ENCODE measurements around the gene SYNE1. TPM values are rescaled to one million over a fixed set of nuclear protein-coding genes. Genes with fewer than 3 reads are reported as not detected.
A peak's percentile ranks its signal among the peaks of the same experiment; 100 is the strongest.

Gene SYNE1
- total RNA-seq, 2 experiments from 2014 or later = 29.5 to 35.1 TPM

DNA sequence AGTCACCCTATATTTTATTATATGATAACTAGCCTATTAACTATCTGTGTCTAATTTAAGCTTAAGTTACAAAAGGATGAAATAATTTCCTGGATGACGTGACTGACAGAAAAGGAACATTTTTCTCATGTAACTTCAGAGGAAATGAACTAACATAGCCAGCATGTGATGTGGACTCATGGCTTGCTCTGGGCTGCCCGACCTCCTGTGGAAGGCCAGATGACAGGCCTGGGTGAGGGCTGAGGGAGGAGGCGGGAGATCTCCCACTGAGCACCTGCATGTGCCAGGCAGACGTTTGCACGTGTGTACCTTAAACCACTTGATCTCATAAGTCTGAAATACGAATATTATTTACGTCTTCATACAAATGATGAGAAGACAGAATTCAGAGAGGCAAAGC, 321.1 kb downstream of the SYNE1 start:
- Mint-ChIP-seq H3K27ac (no peak overlapping the region), H3K9me3 (no peaks in the 10 kb centered on the region), H3K4me1 (ENCODE audit: low read depth) (peaks cover 4% of the 10 kb centered on the region), H3K27me3 (no peaks in the 10 kb centered on the region), H3K4me3 (no peak overlapping the region), H3K36me3 (ENCODE audit: low read depth) (no peaks in the 10 kb centered on the region)
- intact Hi-C loops (cut with micrococcal nuclease) = no loop called here
- ChIA-PET POLR2A (interaction anchor here (1.0 kb wide), 1 partner anchor 14 kb away, joined by 4 read pairs; no protein-coding TSS in a partner anchor), CTCF (interaction anchor here (0.9 to 6.5 kb wide), 4 partner anchors 8 to 22 kb away, joined by 3 to 45 read pairs (median 5); no protein-coding TSS in a partner anchor)
- TF ChIP-seq, protein P1, sequence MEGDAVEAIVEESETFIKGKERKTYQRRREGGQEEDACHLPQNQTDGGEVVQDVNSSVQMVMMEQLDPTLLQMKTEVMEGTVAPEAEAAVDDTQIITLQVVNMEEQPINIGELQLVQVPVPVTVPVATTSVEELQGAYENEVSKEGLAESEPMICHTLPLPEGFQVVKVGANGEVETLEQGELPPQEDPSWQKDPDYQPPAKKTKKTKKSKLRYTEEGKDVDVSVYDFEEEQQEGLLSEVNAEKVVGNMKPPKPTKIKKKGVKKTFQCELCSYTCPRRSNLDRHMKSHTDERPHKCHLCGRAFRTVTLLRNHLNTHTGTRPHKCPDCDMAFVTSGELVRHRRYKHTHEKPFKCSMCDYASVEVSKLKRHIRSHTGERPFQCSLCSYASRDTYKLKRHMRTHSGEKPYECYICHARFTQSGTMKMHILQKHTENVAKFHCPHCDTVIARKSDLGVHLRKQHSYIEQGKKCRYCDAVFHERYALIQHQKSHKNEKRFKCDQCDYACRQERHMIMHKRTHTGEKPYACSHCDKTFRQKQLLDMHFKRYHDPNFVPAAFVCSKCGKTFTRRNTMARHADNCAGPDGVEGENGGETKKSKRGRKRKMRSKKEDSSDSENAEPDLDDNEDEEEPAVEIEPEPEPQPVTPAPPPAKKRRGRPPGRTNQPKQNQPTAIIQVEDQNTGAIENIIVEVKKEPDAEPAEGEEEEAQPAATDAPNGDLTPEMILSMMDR (IDR thresholded peaks at IDR 0.05) = no peak
- DNase-seq = no peak
- no peak for ATAC-seq

DNA sequence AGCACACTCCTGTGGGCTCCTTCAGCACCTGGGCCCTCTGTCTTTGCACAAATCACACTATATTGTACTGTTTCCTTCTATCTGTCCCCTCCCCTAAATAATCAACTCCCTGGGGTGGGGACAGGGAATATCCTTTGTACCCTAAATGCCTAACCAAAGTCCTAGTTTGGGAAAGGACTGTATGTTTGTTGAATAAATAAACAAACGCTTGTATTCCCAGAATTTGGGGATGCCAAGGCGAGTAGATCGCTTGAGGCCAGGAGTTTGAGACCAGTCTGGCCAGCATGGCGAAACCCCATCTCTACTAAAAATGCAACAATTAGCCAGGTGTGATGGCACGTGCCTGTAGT, 322.7 kb downstream of the SYNE1 start:
- ChIA-PET CTCF (interaction anchor here (1.0 to 6.5 kb wide), 3 partner anchors 9 to 24 kb away, joined by 3 to 45 read pairs (median 4); no protein-coding TSS in a partner anchor), POLR2A (no interaction called here)
- TF ChIP-seq, protein P1 (IDR thresholded peaks at IDR 0.05) = no peak
- intact Hi-C loops (cut with micrococcal nuclease) = no loop called here
- no peak overlapping the region for H3K4me3 Mint-ChIP-seq
- no peaks in the 10 kb centered on the region for H3K36me3 Mint-ChIP-seq (ENCODE audit: low read depth)
- H3K4me1 Mint-ChIP-seq (ENCODE audit: low read depth) = peaks cover 15% of the 10 kb centered on the region
- no peak for DNase-seq
- H3K9me3 Mint-ChIP-seq = no peaks in the 10 kb centered on the region
- peak overlapping the region; percentile 27 for H3K27ac Mint-ChIP-seq
- H3K27me3 Mint-ChIP-seq = no peaks in the 10 kb centered on the region
- ATAC-seq = no peak

DNA sequence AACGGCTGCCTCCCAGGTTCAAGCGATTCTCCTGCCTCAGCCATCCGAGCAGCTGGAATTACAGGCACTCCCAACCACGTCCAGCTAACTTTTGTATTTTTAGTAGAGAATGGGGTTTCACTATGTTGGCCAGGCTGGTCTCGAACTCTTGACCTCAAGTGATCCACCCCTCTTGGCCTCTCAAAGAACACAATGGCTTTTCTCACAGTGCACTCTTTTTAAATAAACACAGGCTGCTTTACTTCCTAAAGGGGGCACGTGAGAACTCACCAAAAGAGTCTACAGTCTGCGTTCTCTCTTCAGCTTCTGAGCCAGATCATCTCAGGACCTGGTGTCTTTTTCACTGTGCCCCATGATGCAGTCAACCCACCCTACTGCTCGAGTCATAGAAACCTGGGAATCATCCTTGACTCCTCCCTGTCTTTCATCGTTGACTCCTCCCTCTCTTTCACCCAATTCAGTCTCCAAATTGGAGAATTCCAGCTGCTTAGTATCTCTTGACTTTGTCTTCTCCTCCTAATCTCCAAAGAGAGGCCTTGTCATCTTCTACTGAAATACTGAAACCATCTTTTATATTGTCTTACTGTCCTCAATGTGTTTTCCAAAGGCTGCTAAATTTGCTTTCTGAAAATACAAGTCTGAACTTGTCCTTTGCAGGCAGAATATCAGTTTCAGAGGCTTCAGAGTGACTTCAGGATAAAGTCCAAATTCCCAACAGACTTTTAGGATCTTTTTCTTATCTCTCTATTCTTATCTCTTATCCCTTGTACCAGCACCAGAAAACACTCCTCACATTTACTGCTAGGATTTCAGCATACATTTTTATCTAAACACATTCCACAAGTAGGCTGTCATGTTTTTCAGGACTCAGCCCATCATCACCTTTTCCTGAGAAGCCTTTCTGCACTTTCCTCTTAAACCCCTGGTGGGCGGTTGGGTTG, 323.4 kb downstream of the SYNE1 start:
- Mint-ChIP-seq H3K36me3 (ENCODE audit: low read depth) (no peaks in the 10 kb centered on the region), H3K4me3 (no peak overlapping the region), H3K9me3 (no peaks in the 10 kb centered on the region), H3K27me3 (no peaks in the 10 kb centered on the region), H3K27ac (peak overlapping the region; percentile 27), H3K4me1 (ENCODE audit: low read depth) (peaks cover 20% of the 10 kb centered on the region)
- POLR2A ChIA-PET = interaction anchor here (1.0 kb wide), 1 partner anchor 79 kb away, joined by 3 read pairs; no protein-coding TSS in a partner anchor
- TF ChIP-seq, protein P1 (IDR thresholded peaks at IDR 0.05) = no peak
- intact Hi-C loops (cut with micrococcal nuclease) = no loop called here
- CTCF ChIA-PET = interaction anchor here (1.0 to 1.7 kb wide), 2 partner anchors 10 to 25 kb away, joined by 3 to 4 read pairs; no protein-coding TSS in a partner anchor
- DNase-seq (no peak), ATAC-seq (no peak)

DNA sequence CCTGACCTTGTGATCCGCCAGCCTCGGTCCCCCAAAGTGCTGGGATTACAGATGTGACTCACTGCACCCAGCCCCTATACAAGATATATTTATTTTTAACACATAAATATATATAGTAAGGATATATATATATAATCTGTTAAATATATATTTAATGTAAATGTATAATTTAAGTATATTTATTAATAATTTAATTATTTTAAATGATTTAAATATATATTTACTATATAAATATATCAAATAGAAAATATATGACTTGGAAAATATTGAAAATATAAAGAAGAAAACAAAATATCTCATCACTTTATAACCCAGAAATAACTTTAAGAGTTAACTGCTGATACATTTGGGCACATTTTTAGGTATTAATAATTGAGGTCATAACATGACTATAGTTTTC, 324.7 kb downstream of the SYNE1 start:
- H3K36me3 Mint-ChIP-seq (ENCODE audit: low read depth) = no peaks in the 10 kb centered on the region

More for the DNA sequence above, 324.7 kb downstream of the SYNE1 start:
- ChIA-PET POLR2A (no interaction called here), CTCF (no interaction called here)
- Mint-ChIP-seq H3K4me3 (no peak overlapping the region), H3K9me3 (no peaks in the 10 kb centered on the region), H3K4me1 (ENCODE audit: low read depth) (peaks cover 25% of the 10 kb centered on the region), H3K27ac (no peak overlapping the region), H3K27me3 (no peaks in the 10 kb centered on the region)
- intact Hi-C loops (cut with micrococcal nuclease) = no loop called here
- ATAC-seq = no peak
- DNase-seq = no peak
- TF ChIP-seq, protein P1 (IDR thresholded peaks at IDR 0.05) = no peak

All from activated CD8-positive, alpha-beta T cell treated with anti-CD3 and anti-CD28 coated beads for 36 hours (primary cell).